Stimulated activated naive B cell treated with anti-CD40 and anti-IgM and Interleukin-4, amounts not matched to agents 10 μg/mL and 1 μg/mL and 100 μg/mL, for 72 hours (primary cell): ENCODE results near the gene NOL4L.
"Not testable (repeated sequence)": the region's sequence is repeated elsewhere in the genome, so short reads cannot be mapped to it uniquely, and the experiment has no call there.

ENCODE experiments used
- ATAC-seq, 2 donors: fragments of 150-1000 bp; cut with Tn5 transposase; replicated peaks; 2 replicates each; pipeline ENCODE4 v1.10.0; 2021; ENCODE audit warnings: moderate library complexity in 1 of 2
- DNase-seq: peaks from one replicate; pipeline ENCODE4 v3.0.0; 2021
- H3K27ac Mint-ChIP-seq: one replicate; pipeline ENCODE4 v1.8.0; 2022; ENCODE audit warnings: mild to moderate bottlenecking, mixed read lengths
- H3K27me3 Mint-ChIP-seq, 2 donors: one replicate each; pipeline ENCODE4 v1.8.0; 2022; ENCODE audit warnings: mixed read lengths in 2 of 2
- H3K36me3 Mint-ChIP-seq, 2 donors: one replicate each; pipeline ENCODE4 v1.8.0; 2022; ENCODE audit warnings: mixed read lengths in 2 of 2, mild to moderate bottlenecking in 1 of 2
- H3K4me1 Mint-ChIP-seq, 2 donors: one replicate each; pipeline ENCODE4 v1.8.0; 2022; ENCODE audit warnings: mixed read lengths in 2 of 2, mild to moderate bottlenecking in 1 of 2
- H3K4me3 Mint-ChIP-seq, 2 donors: one replicate each; pipeline ENCODE4 v1.8.0; 2022; ENCODE audit warnings: mild to moderate bottlenecking in 2 of 2, mixed read lengths in 2 of 2, moderate library complexity in 1 of 2
- H3K9me3 Mint-ChIP-seq, 2 donors: one replicate each; pipeline ENCODE4 v1.8.0; 2022; ENCODE audit warnings: mixed read lengths in 2 of 2, mild to moderate bottlenecking in 1 of 2

Gene NOL4L

DNA sequence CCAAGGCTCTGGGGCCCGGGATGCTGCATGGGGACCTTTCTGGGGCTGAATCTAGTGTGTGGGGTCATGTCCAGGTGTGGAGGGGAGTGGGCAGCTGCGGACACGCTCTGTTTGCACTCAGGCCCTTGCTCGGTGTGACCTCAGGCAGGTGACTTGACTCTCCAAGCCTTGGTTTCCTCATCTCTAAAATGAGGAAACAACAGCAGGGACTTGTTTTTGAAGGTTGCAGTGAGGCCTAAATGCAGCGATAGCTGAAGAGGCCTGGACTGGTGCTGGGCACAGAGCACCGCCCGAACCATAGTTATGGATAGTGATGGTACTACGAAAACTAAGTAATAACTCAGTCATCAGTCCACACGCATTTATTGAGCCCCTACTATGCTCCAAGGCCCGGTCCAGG, 91.8 kb downstream of the NOL4L start:
- Mint-ChIP-seq H3K9me3 (peaks cover 0 to 2% of the 10 kb centered on the region in 2 donors), H3K36me3 (peaks cover 3 to 9% of the 10 kb centered on the region in 2 donors), H3K27ac (no peak overlapping the region), H3K4me1 (peaks cover 8 to 16% of the 10 kb centered on the region in 2 donors), H3K4me3 (no peak overlapping the region), H3K27me3 (no peaks in the 10 kb centered on the region)
- ATAC-seq (no peak), DNase-seq (no peak)

DNA sequence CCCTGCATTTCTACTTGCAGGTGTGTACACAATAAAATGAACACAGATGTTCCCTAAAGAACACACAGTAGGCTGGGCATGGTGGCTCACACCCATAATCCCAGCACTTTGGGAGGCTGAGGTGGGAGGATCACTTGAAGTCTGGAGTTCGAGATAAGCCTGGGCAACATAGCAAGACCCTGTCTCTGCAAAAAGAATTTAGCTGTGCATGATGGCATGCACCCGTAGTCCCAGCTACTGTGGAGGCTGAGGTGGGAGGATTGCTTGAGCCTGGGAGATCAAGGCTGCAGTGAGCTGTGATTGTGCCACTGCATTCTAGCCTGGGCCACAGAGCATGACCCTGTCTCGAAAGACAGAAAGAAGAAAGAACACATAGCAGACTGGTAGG, 93.4 kb downstream of the NOL4L start:
- ATAC-seq, H3K4me3 Mint-ChIP-seq, H3K27me3 Mint-ChIP-seq, H3K27ac Mint-ChIP-seq, DNase-seq, H3K36me3 Mint-ChIP-seq, H3K9me3 Mint-ChIP-seq: not testable (repeated sequence)
- peaks cover 10 to 16% of the 10 kb centered on the region in 2 donors for H3K4me1 Mint-ChIP-seq

DNA sequence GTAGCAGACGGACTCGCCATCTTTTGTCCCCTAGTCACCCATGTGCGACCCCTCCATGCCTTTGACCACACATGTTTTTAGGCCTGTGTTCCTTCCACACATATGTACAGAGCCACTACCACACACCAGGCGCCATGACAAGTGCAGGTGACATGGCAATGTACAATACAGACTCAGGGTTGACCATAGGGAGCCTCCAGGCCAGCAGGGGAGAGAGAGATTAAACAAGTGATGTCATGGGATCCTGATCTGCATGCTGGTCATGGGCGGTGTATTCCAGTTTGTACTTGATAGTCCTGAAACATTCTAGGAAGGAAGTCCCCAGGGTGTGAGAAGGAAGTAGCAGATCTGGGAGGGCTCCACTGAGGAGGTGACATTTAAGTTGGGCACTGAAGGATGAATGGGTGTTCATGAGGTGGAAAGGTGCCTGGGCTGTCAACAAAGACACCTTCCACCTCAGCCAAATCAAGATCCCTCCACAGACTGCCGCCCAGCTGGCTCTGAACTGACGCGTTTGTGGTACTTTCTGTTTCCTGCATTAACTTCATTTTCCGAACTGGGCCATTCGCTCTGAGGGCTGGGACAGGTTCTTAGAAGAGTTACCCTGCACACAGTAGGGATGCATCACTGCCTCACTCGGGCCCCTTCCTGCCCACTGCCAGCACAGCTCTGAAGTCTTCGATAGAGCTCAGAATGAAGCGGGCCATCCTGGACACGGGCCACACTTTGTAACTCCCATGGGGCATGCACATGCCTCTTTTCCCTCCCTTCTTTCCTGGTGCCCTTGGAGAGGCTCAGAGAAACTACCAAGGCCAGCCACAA, 94.0 kb downstream of the NOL4L start:
- ATAC-seq (no peak), DNase-seq (no peak)
- Mint-ChIP-seq H3K4me3 (no peak overlapping the region), H3K4me1 (peaks cover 10 to 16% of the 10 kb centered on the region in 2 donors), H3K27ac (no peak overlapping the region), H3K36me3 (peaks cover 3 to 9% of the 10 kb centered on the region in 2 donors), H3K9me3 (peaks cover 0 to 2% of the 10 kb centered on the region in 2 donors), H3K27me3 (no peaks in the 10 kb centered on the region)

DNA sequence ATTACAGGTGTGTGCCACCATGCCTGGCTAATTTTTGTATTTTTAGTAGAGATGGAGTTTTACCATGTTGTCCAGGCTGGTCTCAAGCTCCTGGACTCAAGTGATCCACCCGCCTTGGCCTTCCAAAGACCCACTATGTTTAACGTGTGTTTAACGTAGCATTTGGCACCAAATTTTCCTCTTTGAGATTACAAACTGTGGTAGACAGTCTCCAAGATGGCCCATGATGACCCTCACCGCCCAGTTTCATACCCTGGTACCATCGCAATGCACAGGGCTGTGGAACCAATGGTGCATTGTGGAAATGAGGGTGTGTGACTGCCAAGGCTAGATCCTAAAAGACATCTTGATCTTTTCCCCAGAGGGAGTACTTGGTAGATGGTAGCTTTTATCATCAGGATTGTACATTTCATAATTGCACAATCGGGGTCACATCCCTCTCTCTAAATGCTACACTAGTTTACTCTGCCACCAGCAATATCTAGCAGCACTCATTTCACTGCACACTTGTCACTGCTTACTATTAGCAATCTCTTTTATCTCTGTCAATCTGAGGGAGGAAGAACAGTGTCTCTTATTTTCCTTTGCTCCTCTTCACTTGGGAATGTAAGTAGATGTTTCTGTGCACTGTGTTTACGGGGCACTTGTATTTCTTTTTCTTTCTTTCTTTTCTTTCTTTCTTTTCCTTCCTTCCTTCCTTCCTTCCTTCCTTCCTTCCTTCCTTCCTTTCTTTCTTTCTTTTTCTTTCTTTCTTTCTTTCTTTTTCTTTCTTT, 96.9 kb downstream of the NOL4L start:
- Mint-ChIP-seq H3K27ac (no peak overlapping the region), H3K4me1 (peaks cover 15 to 22% of the 10 kb centered on the region in 2 donors), H3K4me3 (no peak overlapping the region), H3K36me3 (peaks cover 3 to 7% of the 10 kb centered on the region in 2 donors), H3K27me3 (no peaks in the 10 kb centered on the region), H3K9me3 (peaks cover 0 to 2% of the 10 kb centered on the region in 2 donors)
- ATAC-seq (no peak), DNase-seq (no peak)

DNA sequence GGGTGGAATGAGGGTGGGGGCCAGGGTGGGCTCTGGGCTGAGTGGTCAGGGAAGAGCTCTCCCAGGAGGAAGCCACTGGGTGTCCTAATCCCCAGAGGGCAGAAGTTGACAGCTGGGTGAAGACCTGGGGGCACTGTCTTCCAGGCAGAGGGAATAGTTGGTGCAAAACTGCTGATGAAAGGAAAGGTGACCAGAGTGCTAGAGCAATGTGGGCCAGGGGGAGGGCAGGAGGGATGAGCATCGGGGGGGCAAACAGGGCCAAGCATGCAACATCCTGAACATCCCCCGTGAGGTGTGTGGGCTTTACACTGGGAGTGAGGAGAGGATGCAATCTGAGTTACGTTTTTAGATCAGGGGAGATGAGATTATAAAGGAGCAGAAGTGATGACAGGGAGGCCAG, 97.8 kb downstream of the NOL4L start:
- ATAC-seq: no peak

DNA sequence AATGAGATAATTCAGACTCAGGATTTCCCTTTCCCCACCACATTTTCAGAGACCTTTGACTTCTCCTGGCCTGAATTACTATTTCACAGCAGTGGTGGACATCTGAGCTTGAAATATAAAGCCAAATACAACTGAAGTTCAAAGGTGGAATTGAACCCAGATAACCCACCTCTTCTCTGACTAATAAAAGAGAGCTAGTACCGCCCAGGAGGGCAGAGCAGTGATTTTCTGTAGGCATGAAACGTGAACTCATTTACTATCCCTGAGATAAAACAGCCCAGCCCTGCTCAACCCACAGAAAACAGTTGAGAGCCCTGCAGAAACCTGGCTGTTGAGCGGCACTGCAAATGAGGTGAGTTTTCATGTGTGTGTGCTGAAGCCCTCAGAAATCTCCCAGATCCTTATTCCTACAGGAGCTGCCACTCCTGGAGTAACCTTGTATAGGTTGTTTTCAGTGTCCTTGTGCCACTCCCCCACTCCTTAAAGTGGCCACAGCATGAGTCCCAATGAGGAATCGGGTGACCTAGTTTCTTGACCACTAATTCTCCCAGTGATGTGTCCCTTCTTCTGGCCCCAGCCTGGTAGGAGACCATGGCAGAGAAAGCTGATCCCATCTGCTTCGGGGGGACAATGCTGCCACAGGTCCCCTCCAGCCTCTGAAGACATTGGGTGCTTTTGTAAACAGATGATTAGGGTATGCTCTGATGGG, 99.2 kb downstream of the NOL4L start:
- Mint-ChIP-seq H3K9me3 (peaks cover 0 to 2% of the 10 kb centered on the region in 2 donors), H3K4me3 (no peak overlapping the region), H3K4me1 (peaks cover 11 to 13% of the 10 kb centered on the region in 2 donors), H3K36me3 (peaks cover 3 to 7% of the 10 kb centered on the region in 2 donors), H3K27me3 (no peaks in the 10 kb centered on the region), H3K27ac (no peak overlapping the region)
- DNase-seq (no peak), ATAC-seq (no peak)

More for the DNA sequence above, 97.8 kb downstream of the NOL4L start:
- Mint-ChIP-seq H3K9me3 (peaks cover 0 to 2% of the 10 kb centered on the region in 2 donors), H3K27ac (no peak overlapping the region), H3K27me3 (no peaks in the 10 kb centered on the region), H3K4me3 (no peak overlapping the region), H3K4me1 (peaks cover 14 to 15% of the 10 kb centered on the region in 2 donors), H3K36me3 (peaks cover 3 to 7% of the 10 kb centered on the region in 2 donors)
- DNase-seq: no peak

DNA sequence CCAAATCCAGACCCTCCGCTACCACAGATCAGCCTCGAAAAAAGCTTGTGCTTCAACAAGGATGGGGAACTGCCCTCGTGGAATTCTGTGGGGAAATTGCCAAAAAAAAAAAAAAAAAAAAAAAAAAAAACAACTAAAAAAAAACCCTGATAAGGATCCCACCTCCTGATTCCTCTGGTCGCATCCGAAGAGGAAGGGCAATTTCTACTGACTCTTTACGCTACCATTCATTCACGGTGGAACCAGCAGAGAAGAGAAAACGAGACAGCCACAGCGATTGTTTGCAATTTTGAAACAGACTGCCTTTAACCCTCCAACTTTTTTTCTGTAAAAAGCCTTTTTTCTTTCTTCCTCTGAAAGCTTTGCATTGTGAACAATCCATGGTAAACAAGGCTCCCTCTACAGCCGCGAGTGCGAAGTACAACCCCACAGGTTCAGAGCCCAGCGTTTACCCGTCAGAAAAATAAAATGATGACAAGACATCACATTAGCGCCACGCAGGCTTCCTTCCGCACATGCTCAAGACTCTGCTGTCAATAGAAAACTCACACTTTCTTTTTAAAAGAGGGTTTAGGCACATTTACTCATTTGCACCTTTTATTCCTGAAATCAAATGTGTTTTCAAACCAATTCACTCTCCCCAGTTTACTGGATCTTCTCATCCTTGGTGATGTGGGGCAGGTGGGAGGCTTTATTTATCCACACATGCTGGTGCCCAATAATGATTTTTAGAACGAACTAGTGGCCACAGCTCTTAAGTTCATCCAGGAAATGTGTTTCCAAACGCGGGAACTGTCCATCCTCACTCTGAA, 100.0 kb downstream of the NOL4L start:
- Mint-ChIP-seq H3K36me3 (peaks cover 3 to 7% of the 10 kb centered on the region in 2 donors), H3K4me1 (peaks cover 8 to 13% of the 10 kb centered on the region in 2 donors), H3K27ac (peak overlapping the region; percentile 9), H3K27me3 (no peaks in the 10 kb centered on the region), H3K4me3 (peak overlapping the region; percentile 76 to 87), H3K9me3 (peaks cover 0 to 2% of the 10 kb centered on the region in 2 donors)
- ATAC-seq: peak; percentile 83 to 86
- peak; percentile 47 for DNase-seq

DNA sequence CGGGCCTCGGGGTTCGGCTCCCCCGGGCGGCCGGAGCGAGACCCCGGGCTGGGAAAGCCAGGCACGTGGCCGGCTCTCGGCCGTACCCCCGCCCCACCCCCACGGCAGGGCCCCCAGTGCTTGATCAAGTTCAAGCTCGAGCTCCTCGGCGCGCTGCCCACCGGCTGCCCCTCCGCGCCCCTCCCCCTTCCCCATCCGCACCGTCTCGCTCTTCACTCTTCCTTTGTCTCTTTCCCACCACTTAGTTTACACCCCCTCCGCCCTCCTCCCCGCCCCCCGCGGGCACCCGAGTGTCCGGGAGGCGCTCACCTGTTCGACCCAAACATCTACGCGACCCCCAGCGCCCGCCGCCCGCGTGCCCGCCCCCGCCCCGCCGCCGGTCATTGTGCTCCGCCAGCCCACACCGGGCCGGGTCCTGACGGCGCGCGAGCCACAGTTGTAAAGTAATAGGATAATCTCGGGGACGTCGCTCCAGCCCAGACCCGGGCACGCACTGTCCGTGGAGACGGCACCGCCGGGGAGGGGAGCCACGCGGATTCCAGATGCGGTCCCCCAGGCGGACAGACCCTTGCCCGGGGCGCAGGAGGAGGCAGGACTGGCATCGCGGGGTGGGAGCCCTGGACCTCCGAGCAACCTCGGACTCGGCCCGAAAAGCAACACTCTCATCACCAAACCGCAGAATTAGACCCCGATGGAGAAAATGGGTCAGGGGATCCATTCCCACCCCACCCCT, 100.7 kb downstream of the NOL4L start:
- peaks cover 0 to 2% of the 10 kb centered on the region in 2 donors for H3K9me3 Mint-ChIP-seq
- no peak overlapping the region for H3K27ac Mint-ChIP-seq
- DNase-seq (no peak), ATAC-seq (peak; percentile 10 to 25)
- peaks cover 3 to 7% of the 10 kb centered on the region in 2 donors for H3K36me3 Mint-ChIP-seq
- no peaks in the 10 kb centered on the region for H3K27me3 Mint-ChIP-seq
- H3K4me3 Mint-ChIP-seq: peak overlapping the region; percentile 72 to 87
- peaks cover 11 to 13% of the 10 kb centered on the region in 2 donors for H3K4me1 Mint-ChIP-seq

DNA sequence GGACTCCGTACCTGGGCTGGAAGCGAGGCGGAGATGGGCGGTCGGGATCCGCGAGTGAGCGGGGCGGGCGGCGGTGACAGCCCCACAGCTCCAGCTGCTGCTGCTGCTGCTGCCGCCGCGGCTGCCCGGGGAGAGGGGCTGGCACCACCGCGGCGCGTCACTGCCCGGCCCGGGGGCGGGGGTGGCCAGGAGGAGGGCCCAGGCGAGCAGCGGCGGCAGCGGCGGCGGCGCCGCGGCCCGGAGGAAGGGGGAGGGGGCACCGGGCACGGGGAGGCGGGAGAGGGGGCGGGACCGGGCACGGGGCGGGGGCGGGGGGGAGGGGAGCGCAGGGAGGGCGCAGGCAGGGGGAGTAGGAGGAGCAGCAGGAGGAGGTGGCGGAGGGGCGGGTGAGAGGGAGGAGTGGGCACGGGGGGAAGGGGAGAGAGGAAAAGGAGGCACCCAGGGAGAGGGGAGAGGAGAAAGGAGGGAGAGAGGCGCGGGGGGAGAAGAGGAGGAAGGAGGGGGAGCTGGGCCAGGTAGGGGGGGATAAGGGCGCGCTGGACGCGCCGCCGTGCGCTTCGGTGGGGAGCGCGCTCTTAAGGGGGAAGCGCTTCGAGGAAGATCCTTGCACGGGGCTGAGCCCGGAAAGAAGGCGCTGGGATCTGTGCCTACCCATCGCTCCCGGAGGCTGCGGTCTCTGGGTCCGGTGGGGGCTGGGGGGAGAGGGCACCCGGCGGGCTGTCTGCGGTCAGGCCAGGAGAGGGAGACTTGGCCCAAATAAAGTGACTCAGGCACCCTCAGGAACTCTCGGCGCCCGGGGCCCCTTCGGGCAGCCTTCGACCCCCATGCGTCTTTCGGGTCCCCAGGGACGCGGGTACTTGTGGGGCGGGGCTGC, 101.5 kb downstream of the NOL4L start:
- H3K27me3 Mint-ChIP-seq: no peaks in the 10 kb centered on the region
- H3K4me1 Mint-ChIP-seq: peaks cover 11 to 13% of the 10 kb centered on the region in 2 donors
- peak overlapping the region; percentile 75 for H3K27ac Mint-ChIP-seq
- no peaks in the 10 kb centered on the region for H3K9me3 Mint-ChIP-seq
- peaks cover 1 to 3% of the 10 kb centered on the region in 2 donors for H3K36me3 Mint-ChIP-seq
- DNase-seq (no peak), ATAC-seq (peak; percentile 41 to 50)
- H3K4me3 Mint-ChIP-seq: peak overlapping the region; percentile 78 to 87

DNA sequence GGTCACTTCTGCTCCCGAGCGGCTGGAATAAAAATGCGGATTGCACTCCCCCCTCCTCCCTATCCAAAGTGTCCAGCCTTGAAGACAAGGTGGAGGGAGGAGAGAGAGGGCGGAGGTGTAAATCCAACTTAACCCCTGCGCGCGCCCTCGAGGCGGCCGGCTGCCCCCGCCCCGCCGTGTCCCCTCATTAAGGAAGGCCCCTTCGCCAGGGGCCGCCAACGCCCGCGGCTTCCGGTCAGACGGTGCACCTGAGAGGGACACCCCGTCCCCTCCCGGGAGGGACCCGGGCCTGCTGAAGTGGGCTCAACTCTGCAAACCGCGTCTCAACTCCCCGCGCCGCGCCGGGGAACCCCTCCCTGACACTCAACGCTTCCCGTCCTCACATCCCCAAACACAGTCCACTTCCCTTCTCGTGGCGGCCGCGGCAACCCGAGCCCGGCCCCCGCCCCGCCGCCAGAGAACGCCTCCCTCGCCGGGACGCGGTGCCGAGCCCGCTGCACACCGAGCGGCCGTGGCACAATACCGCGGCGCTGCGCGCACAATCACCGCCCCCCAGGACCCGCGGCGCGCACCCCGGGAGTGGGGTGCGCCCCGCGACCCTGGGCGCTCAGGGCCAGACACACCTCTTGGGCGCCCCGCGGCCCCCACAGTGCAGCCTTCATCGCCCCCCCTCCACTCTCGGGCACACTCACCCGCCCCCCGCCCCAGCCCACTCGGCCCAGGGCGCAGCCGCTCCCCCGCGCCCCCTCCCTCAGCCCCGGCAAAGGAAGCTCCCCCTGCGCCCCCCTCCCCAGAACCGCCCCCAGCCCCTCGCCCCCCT, 102.5 kb downstream of the NOL4L start:
- Mint-ChIP-seq H3K36me3 (no peaks in the 10 kb centered on the region), H3K27me3 (no peaks in the 10 kb centered on the region), H3K9me3 (no peaks in the 10 kb centered on the region), H3K27ac (peak overlapping the region; percentile 7), H3K4me3 (peak overlapping the region; percentile 80 to 87), H3K4me1 (peaks cover 11 to 13% of the 10 kb centered on the region in 2 donors)
- DNase-seq: peak; percentile 27
- peak; percentile 51 to 61 for ATAC-seq

DNA sequence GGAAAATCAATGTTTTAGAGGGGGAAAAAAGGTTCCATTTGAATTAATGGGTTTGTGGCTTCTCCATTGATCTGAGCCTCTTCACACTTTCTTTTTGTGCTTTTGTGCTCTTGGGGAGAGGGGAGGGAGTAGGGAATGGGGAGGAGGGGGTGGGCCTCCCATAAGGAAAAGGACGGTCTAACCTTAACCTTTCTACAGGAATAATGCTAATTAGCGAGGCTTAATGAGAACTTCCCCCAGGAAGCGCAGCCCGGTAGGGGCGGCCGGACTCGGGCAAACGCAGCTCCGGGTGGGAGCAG, 103.0 kb downstream of the NOL4L start:
- peak overlapping the region; percentile 55 to 87 for H3K4me3 Mint-ChIP-seq
- no peaks in the 10 kb centered on the region for H3K36me3 Mint-ChIP-seq
- no peak for DNase-seq
- no peak overlapping the region for H3K27ac Mint-ChIP-seq
- no peak for ATAC-seq
- peaks cover 9 to 13% of the 10 kb centered on the region in 2 donors for H3K4me1 Mint-ChIP-seq
- no peaks in the 10 kb centered on the region for H3K9me3 Mint-ChIP-seq
- no peaks in the 10 kb centered on the region for H3K27me3 Mint-ChIP-seq
